GM12801 (cell line): ENCODE results near the gene CCDC112.

Source experiments
- CTCF ChIP-seq: IDR thresholded peaks from one replicate; pipeline ENCODE4 v1.5.1; 2011; ENCODE audit warnings: control low read depth; ENCODE audit not compliant: insufficient read length; ENCODE audit errors: extremely low read depth

The CCDC112 gene

GRCh38 chr5:115317320-115317719 is 20.9 kb upstream of the CCDC112 start:
- no peak for TF ChIP-seq CTCF

GRCh38 chr5:115313632-115314031 is 17.2 kb upstream of the CCDC112 start:
- TF ChIP-seq CTCF: no peak

GRCh38 chr5:115313052-115313451 is 16.6 kb upstream of the CCDC112 start:
- TF ChIP-seq CTCF: no peak

GRCh38 chr5:115309751-115310370 is 13.4 kb upstream of the CCDC112 start:
- no peak for TF ChIP-seq CTCF

- no peak for TF ChIP-seq CTCF
Observed at GRCh38 chr5:115308815-115309214, 12.4 kb upstream of the CCDC112 start.

GRCh38 chr5:115306011-115306536 is 9.6 kb upstream of the CCDC112 start:
- no peak for TF ChIP-seq CTCF

- TF ChIP-seq CTCF: no peak
Observed at GRCh38 chr5:115304496-115304895, 8.0 kb upstream of the CCDC112 start.
